GM18526 (cell line): ENCODE results near the gene SCN4B.

Source experiments
- POLR2A ChIP-seq: IDR thresholded peaks from 3 replicates; pipeline ENCODE4 v1.6.1; 2011; ENCODE audit not compliant: insufficient read length; ENCODE audit errors: extremely low read depth

Gene SCN4B

DNA sequence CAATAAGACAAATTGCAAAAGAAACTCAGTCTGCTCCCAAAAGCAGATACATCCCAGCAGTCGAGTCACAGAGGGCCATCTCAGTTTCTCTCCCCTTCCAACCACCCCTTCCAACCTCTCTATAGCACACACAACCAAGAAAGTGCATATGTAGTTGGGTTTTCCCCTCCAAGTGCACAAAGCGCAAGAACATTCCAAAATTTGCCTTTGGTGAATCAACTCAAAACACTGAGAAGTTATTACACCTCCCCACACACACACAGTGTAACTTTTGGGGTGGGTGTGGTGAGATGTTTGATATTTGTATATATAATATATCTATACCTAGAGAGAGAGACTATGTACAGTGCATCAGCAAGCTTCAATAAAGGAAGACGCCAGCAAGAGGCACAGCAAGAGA is 10.2 kb upstream of the SCN4B start:
- no peak for TF ChIP-seq POLR2A

DNA sequence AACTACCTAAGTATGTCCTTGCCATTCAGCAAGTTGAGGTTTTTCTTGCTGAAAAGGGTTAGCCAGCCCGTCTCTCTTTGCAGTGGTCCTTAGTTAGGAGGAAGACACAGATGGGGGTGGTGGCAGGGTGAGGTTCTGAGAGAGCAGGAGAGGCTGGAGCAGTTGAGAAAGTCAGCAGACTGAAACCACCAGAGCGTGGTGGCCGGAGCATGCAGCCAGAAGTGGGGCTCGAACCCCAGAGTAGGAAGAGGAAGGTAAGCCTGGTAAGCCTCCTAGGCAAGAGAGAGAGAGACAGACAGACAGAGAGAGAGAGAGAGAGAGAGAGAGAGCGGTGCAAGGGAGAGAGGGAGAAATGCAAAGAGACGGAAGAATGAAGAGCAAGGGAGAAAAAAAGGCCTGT is 9.2 kb upstream of the SCN4B start:
- no peak for TF ChIP-seq POLR2A

GRCh38 chr11:118157186-118157895 is 4.7 kb upstream of the SCN4B start:
- no peak for TF ChIP-seq POLR2A

DNA sequence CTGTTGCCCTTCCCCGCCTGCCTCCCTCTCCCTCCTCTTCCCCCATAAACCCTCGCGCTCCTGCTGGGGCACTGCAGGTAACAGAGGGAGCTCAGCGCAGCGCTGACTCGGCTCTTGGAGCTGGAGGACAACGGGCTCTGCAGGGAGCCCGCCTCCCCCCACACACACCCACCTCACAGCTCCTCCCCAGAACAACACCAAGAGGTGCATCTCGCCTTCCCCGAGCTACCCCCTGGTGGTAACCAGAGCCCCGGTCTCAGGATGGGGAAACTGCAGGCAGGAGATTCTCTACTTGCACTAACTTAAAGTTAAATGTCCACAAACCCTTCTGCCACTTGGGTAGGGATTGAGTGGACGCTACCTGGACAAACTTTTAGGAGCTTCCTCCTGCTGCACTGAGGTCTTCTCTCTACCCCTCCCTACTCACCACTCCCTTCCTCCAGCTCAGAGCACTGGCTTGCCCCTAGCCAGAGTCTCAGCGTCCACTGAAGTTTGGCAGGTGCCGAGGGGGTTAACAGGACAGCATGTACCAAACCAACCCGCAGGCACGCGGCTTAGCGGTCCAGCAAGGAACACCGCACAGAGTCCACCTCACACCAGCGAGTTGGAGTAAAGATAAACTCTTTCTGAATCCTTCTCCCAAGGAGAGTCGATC is 4.0 kb upstream of the SCN4B start:
- no peak for TF ChIP-seq POLR2A

DNA sequence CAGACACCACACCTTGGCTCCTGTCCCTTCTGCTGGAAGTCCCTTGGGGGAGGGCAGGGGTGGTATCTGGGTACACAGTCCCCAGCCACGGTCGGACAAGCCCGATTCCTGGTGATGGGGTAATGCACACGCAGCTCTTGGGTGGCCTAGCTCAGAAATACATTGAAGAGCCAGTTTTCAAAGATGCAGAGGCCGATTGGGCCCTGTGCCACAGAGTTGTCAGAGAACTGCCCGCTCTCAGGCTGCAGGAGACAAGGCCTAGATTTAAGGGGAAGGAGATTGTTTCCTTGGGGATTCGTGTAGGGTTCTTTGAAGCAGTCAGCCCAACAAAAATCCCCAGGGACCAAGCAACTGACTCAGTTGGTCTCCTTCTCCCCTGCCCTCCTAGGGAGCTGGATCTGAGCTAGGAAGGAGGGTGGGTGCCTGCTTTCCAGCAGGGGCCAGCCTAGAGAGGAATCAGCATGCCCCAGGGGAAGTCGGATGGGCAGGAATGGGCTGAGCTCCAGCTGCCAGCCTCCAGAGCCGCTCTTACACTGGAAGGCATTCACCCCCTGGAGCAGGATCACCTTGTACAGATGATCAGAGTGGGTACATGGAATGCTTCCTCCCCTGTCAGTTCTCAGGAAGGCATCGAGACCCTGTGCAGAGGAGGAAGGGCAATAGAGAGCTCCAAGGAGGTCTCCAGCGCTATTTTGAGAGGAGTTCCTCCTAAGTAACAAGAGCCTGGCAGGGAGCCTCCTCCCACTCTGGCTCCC is 3.3 kb upstream of the SCN4B start:
- TF ChIP-seq POLR2A: no peak

DNA sequence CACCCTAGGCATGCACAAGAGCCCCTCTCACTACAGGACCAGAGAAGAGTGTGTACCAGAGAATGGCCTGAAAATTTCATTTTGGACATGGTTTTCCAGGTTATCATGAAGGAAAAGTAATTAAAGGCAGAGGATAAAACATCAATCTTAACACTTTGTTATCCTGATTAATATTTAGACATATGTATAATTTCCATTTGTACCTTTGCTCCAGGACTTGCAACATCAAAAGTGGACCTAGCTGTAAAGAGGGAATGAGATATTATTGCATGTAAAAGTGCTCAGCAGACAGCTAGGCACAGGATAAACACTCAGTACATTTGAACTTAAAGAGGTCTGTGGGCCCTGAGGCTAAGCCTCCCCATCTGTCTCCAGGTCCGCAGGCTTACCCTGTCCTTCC is 2.0 kb upstream of the SCN4B start:
- no peak for TF ChIP-seq POLR2A

GRCh38 chr11:118153976-118154375 is 1.4 kb upstream of the SCN4B start:
- TF ChIP-seq POLR2A: no peak

DNA sequence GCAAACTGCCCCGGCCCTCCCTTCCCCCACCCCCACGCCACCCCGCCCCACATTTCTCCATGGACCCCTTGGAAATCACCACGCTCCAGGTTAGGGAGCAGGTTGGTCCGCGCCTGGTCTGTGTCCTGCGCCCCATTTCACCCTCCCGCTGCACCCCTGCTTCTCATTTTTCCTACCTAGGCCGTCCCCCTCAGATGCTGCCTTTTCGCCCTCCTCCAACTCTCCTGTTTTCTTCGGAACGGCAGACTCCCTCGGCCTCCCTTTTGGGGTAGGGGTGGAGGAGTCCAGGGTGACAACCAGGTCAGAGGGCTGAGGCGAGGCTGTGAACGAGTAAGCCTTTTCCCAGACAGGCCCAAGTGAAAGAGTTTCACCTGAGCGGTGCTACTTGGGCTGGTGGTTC is 893 bp upstream of the SCN4B start:
- TF ChIP-seq POLR2A: no peak

DNA sequence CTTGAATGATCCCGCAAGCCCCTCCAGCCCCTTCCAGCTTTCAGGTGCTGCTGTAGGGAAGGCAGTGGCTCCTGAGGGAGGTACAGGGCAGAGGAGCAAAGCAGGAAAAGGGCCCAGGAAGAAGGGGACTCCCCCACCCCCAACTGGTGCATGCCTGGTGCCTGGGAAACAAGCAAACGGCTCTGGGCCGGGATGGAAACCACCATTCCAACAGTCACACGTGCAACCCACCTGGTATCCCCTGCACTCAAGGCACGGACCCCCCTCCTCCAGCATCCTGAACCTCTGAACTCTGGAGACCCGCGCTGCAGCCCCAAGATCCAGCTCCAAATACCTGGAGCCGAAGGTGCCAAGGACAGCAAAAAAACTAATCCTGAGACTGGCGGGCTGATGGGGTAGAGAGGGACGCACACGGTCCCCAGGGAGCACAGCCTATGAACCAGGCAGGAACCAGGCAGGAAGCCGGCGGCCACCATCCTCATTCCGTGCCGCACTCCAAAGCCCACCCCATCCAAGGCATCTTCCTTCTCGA is 537 bp downstream of the SCN4B start:
- TF ChIP-seq POLR2A: no peak

- TF ChIP-seq POLR2A: no peak
These were observed 1.2 kb downstream of the SCN4B start for GRCh38 chr11:118151431-118151830.

GRCh38 chr11:118149493-118149892 is 3.1 kb downstream of the SCN4B start:
- no peak for TF ChIP-seq POLR2A

GRCh38 chr11:118148856-118149255 is 3.8 kb downstream of the SCN4B start:
- TF ChIP-seq POLR2A: no peak

GRCh38 chr11:118148240-118148639 is 4.4 kb downstream of the SCN4B start:
- TF ChIP-seq POLR2A: no peak

GRCh38 chr11:118147502-118147901 is 5.1 kb downstream of the SCN4B start:
- no peak for TF ChIP-seq POLR2A

DNA sequence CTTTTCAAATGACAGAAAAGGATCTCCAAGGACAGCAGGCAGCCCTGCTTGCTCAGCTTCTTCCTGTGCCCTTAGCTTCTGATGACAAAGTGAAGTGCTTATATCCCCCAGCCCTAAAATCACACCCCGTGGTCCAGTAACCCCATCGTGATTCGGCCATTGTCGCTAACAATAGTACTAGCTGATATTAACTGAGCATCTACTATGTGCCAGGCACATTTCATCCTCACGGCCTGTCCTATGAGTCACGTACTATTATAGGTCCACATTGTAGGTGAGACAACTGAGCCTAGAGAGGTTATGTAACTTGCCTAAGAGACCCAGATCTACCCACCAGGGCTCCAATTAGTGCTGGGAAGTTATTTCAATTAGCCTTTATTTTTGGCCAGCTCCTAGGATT is 6.1 kb downstream of the SCN4B start:
- TF ChIP-seq POLR2A: no peak
